LNCaP clone FGC (cell line): ENCODE data around the gene STIM1.
A peak's percentile ranks its signal among the peaks of the same experiment; 100 is the strongest.
"Not testable (repeated sequence)": the region's sequence is repeated elsewhere in the genome, so short reads cannot be mapped to it uniquely, and the experiment has no call there.

Source experiments
- DNase-seq: peaks from one replicate; pipeline ENCODE4 v3.0.0-alpha.2; 2011; ENCODE audit warnings: low read depth
- H3K4me3 ChIP-seq: 2 replicates; pipeline ENCODE4 v1.5.1; 2011; ENCODE audit warnings: mild to moderate bottlenecking, low read depth, low read length, control low read depth
- CTCF ChIP-seq: IDR thresholded peaks from 2 replicates; pipeline ENCODE4 v1.5.1; 2012; ENCODE audit warnings: mild to moderate bottlenecking; ENCODE audit not compliant: control insufficient read depth, insufficient read depth; ENCODE audit errors: extremely low read depth

The STIM1 gene

GRCh38 chr11:3854977-3855807 lies at the start of gene STIM1:
Gene STIM1 (plus strand): TSS chr11:3855664. CDS start chr11:3856271, 607 bp downstream.
- peak within 1 kb of the TSS; percentile 76 for H3K4me3 ChIP-seq
- peak; percentile 75 for DNase-seq
- TF ChIP-seq CTCF: peak; percentile 94

- peak within 1 kb of the TSS; percentile 74 for H3K4me3 ChIP-seq
- DNase-seq: peak; percentile 30
- peak; percentile 57 for TF ChIP-seq CTCF
Measured at GRCh38 chr11:3807909-3808860, 47.3 kb upstream of the STIM1 start, which contains the start of gene PGAP2. Gene PGAP2 (plus strand): TSS chr11:3808560. CDS start chr11:3811260, 2,700 bp downstream.

GRCh38 chr11:3808861-3809623 lies 46.4 kb upstream of the STIM1 start:
- DNase-seq: peak; percentile 61
- H3K4me3 ChIP-seq: peak overlapping the region; percentile 74
- peak; percentile 73 for TF ChIP-seq CTCF

DNA sequence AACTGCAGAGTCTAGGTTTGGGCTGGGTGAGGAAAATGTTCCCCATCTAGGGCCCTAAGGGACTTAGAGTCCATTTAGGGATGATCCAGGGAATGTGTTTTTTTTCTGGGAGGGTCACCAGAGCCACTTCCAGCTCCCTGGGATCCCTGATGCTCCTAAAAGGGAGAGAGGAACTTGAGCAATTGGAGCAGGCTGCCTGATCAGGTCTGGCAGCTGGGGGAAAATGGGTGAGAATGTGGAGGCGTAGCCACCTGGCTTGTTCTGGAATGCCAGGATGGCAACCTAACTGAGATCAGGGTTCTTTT lies 45.9 kb upstream of the STIM1 start:
- no peak overlapping the region for H3K4me3 ChIP-seq
- no peak for DNase-seq
- no peak for TF ChIP-seq CTCF

DNA sequence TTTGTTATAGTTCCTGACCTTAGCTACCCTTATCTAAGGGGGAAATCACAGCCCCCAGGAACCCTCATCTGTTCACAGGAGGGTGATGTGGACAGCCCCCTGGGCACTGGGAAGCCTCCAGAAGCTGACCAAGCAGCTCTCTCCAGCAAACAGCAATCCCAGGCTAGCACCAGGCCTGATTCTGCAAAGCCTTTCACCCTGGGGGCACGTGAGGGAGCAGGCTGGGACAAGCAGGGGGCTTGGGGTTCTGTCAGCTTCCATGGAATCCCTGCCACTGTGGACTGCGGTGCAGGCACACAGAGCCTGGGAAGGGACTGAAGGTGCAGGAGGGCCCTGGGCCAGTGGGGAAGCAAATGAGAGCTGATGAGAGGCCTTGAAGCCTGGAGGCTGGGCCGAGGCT lies 45.0 kb upstream of the STIM1 start:
- TF ChIP-seq CTCF: no peak
- H3K4me3 ChIP-seq: no peak overlapping the region
- DNase-seq: no peak

DNA sequence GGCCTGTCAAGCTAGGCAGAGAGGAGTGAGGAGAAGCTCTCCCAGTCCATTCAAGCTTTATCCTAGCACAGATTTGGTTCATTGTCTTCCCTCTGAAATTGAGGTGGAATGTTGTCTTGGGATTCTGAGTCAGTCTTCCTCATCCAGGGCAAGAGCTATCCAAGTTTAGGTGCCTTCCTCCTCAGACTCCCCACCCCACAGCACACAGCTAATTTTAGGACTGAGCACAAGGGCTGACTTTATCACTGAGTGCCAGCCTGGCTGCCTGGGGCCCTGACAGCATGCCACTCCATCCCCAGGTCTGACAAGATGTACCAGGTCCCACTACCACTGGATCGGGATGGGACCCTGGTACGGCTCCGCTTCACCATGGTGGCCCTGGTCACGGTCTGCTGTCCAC lies 44.5 kb upstream of the STIM1 start:
- no peak for DNase-seq
- H3K4me3 ChIP-seq: no peak overlapping the region
- no peak for TF ChIP-seq CTCF

DNA sequence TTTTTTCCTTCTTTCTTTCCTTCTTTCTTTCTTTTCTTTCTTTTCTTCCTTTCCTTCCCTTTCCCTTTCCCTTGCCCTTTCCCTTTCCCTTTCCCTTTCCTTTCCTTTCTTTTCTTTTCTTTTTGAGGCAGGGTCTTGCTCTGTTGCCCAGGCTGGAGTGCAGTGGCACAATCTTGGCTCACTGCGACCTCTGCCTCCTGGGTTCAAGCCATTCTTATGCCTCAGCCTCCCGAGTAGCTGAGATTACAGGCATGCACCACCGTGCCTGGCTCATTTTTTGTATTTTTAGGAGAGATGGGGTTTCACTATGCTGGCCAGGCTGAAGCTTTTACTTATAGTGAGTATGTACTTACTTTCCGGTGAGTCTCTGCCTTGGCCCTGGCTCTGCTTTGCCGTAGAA lies 40.6 kb upstream of the STIM1 start:
- not testable (repeated sequence) for H3K4me3 ChIP-seq, DNase-seq
